Suppressor macrophage treated with lipopolysaccharide for 1 hour (primary cell): ENCODE data around the gene C21orf91.

ENCODE experiments used
- DNase-seq, 3 donors: peaks; one replicate each; pipeline ENCODE4 v3.0.0-alpha.2; 2020 to 2022

Gene C21orf91

DNA sequence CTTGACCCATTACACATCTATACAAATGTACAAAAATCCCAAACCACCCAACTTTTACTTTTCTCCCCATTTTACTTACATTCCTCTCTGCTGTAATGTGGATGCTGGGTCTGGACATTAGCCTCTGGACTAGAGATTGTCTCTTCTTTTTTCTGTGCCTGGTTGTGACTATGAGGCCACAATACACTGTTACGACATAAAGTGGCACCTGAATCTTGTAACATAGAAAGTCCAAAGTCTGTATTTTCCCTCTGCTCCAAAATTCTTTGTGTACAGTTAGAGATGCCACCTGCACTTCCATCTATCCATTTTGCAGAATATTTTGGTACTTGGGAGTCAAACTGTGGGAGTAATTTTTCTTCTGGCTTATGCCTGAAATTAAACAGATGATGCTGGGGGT lies 22.7 kb downstream of the C21orf91 start:
- DNase-seq: no peak

DNA sequence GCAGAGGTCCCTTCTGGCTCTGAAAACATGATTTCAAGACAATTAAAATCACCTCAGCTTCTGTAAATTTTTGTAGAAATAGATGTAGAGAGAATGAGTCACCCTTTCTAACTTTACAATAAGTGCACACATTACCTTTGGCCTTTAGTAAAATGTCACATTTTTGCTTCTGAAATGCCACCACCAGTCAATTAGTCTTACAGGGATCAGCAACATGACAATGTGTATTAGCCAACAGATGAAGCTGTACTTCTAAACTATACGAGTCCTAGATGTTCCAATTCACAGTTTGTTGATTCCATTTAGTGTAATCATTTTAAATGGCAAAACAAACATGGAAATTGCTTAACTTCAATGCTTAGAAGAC lies 23.1 kb downstream of the C21orf91 start:
- no peak for DNase-seq

DNA sequence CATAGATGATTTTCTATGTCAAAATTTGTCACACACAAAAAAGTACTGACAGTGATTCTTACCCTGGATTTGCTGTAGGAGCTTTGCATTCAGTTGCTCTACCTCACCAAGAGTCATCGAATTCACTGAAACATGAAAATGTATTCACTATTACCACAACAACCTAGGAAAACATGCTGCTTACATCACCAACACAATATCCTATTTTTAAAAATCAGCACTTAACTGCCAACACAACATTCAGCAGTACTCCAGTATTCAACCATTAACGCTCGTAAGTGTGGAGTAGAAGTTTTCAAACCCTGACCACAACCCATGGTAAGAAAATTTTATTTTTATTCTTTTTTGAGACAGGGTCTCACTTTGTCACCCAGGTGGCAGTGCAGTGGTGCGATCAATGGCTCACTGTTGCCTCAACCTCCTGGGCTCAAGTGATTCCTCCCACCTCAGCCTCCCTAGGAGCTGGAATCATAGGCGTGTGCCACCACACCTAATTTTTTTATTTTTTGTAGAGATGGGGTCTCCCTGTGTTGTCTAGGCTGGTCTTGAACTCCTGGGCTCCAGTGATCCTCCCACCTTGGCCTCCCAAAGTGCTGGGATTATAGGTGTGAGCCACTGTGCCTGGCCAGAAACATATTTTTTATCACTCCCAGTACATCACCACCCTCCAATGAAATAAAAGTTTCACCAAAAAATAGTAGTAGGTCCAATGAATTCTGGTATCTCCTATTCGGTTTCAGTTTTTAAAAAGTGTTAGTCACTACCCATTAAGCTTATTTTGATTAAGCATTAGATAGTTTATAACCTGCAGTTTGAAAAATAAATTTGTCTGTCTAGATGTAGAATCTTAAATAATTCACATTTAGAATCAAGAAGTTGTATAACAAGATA lies 23.8 kb downstream of the C21orf91 start:
- peak in 2 of 3 donors; percentile 60 to 77 for DNase-seq

DNA sequence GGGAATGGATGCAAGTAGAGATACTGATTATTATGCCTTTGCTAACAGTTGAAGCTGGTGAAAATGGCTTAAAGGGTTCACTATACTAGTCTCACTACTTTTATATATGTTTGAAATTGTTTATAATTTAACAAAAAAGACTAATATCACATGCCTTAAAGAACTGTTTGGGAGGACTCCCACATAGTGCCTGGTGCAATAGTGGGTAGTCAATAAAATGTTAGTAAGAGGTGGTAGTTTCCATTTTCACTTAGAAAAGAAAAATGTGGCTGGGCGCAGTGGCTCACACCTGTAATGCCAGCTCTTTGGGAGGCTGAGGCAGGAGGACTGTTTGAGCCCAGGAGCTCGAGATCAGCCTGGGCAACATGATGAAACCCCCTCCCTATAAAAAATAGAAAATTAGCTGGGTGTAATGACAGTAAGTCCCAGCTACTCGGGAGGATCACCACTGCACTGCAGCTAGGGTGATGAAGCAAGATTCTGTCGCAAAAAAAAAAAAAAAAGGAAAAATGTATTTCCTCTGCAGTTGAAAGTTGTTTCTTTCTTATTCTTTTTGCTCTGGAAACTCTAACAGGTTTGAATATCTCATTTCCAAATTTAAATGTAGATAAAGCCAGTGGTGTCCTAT lies 24.5 kb downstream of the C21orf91 start:
- DNase-seq: peak; percentile 46 to 64 (median 57)

DNA sequence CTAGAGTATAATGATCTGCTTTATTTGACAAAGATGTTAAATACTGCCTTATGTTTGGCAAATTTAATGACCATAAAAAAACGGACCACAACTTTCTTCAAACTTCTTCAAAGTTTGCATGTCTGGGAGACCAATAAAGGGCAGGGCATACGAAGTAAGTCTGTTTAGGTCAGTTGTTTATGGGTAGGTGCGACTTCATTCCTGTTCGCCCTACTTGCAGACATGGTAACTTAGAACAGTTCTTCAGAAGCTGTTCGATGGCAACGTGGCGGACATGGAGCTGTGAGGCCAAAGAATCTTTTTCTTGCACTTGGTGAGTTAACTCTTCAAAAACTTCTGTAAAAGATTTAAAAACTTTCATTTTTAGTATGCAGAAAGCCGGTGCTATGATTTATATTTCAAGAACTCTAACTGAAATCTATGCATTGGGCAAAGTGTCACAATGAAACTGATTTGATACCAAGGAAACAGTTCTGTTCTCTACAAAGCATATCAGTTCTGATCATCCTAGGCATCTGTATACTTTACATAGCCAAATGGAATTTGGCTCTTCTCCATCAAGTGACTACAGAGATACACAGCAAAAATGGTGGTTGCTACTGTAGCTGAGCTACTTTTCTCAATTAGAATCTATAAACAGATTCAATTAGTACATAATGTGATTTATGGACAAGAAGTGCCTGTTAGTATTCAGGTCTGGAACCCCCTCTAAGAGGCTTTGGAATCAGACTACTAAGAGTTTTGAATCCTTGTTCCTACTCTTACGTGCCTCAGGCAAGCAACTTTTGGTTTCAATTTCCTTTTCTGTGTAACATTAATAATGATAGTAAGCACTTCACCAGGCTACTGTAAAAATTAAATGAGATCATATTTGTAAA lies 25.7 kb downstream of the C21orf91 start:
- peak; percentile 75 to 95 (median 92) for DNase-seq

DNA sequence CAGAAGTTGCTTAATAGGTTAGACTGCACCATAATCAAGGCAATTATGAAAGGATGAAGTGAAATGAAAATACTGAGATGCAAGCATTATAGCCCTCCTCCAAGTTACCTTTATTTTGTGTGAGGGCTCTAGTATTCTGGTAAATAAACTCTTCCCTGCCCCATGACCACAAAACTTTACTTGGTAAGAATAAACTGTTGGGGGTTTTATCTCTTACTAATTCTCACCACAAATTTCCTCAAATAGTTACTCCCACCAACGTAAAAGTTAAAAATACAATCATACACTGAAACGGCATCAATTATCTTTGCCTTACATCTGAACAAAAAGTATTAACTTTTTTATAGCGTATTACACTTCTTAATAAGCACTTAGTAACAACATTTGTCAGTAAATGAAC lies 29.5 kb downstream of the C21orf91 start:
- DNase-seq: peak in 1 of 3 donors; percentile 53

DNA sequence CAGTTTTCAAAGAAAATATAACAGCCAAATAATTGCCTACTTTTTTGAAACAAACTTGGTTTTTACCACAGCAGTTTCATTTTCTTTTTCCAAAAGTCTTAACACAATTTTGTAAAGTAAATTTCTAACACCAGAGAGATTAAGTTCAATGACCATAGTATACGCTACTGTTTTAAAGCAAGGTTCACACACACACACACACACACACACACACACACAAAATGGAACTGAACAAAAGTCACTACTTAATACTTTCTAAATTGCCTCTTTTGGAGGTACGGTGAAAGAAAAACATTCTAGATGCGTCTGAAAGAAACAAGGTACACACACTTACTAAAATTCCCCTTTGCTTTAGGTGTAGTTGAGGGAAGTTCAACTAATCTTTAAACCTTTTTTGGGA lies 30.1 kb downstream of the C21orf91 start:
- no peak for DNase-seq

DNA sequence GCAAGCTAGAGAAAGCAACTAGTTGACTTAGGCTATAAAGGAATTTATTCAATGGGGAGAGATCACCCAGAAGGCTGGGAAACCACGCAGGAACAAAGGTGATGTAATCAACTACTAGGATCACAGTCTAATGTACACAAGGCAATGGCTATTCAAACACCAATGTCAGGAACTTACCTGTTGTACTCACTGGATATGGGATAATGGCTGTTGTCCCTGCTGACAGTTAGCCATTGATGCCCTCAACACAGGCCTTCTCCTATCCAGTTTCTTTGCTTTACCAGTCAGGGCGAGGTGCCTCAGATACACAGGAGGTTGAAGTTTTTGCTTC lies 32.3 kb downstream of the C21orf91 start:
- DNase-seq: no peak

DNA sequence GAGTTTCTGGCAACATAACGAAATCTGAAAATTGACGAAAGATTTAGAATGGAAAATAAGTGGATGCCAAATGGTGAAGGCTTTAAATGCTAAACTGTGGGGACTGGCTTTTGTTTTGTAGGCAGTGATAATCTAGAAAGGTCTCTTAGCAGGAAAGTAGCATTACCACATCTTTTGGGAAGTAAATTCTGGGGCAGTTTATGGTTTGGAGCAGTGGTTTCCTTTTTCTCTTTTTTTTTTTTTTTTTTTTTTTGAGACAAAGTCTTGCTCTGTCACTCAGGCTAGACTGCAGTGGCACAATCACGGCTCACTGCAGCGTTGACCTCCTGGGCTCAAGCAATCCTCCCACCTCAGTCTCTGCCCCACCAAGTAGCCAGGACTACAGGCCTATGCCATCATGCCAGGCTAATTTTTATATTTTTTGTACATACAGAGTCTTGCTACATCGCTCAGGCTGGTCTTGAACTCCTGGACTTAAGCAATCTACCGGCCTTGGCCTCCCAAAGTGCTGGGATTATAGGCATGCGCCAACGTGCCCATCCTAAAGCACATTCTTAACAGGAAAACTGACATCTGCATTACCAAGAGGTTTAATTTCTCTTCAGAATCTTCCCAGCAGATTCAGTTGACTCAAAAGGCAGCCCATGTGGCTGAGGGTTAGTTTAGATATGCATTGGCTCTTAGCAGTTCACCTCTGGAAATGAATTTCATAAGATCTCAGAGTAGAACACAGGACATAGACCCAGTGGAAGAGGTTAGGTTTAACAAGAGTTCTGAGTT lies 32.9 kb downstream of the C21orf91 start:
- DNase-seq: peak in 1 of 3 donors; percentile 81

DNA sequence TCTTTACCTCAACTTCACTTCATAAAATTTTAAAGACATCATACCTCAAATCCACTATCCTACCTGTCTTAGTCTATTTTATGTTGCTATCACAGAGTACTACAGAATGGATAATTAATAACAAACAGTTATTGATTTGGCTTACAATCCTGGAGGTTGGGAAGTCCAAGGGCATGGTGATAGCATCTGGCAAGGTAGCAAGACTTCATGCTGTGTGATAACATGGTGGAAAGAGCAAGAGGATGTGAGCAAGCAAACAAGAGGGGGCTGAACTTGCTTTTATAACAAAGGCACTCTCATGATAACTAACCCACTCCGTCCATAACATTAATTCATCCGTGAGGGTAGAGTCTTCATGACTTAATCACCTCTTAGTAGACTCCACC lies 33.8 kb downstream of the C21orf91 start:
- DNase-seq: no peak

DNA sequence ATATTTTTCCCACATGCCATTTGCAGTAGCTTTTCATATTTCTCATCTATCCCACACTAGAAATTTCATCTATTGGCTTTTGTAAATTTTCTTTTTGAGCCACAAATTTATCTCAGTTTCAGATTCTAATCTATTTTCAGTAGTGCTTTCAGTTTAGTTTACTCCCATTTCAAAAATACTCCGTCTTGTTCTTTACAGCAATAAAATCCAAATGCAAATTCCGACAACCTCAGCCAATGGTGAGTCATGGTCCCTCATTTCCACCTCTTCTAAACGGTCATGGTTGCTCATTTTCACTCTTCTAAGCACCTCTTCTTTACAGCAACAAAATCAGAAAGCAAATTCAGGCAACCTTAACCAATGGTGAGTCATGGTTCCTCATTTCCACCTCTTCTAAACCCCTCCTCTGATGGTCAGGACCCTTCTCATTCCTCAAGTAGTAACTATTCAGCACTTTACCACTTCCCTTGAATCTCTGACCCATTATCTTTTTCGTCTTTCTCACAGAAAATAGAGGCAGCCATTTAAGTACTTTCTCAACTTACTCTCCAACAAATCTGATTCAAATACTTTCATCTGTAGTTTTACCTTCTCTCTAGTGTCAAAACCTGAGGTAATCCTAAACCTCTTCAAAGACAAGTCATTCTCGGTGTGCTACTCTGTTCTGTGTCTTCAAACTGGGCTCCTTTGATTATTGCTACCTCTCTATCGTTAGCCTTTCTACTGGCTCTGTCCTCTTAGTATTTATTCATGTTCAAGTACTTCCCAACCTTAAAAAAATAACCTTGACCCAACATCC lies 34.4 kb downstream of the C21orf91 start:
- peak; percentile 60 to 88 (median 76) for DNase-seq

DNA sequence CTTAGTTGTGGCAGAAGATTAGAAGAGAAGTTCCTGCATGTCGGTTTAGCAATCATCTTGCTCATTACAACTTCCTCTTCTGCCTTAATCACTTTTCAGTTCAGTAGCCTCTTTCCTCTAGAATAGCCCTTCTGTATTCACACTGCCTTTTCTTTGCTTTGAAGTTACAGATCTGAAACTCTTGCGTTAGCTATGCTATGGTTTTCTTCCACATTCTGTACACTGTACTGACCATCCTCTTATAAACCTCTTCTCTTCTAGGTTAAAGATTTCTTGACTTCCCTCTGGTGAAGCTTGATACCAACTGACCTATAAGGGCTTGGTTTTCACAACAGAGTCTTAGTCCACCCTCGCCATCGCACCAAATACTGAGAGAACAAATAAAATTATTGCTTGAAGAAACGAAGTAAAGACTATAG lies 35.0 kb downstream of the C21orf91 start:
- peak; percentile 40 to 75 (median 74) for DNase-seq

DNA sequence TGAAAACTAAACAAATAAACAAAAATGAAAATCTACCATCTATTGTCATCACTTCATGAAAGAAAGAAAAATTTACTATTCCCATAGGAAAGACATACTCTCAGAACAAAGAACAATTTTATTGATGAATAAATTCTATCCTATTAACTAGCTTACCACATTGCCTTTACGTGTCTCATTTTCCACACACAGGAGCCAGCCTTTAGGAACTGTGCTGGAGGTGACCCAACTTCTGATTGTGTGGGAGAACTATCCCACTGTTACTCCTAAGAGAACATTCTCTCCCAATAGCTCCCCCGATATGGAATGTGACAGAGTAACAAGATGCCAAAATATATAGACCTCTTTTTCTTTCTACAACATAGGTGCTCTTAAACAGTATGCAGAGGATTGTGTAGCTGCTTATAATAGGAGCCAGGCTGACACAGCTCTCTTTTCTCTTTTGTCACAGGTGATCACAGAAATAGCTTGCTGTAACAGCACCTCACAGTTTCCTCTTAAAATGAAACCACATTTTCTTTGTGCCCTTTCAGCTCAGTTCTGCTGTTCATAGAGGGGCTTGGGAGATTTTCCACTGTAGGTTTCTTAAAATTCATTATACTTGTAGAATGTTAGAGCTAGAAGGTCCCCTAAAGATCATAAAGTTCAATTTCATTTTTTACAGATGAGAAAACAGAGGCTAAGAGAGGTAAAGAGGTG lies 35.5 kb downstream of the C21orf91 start:
- peak in 1 of 3 donors; percentile 25 for DNase-seq

DNA sequence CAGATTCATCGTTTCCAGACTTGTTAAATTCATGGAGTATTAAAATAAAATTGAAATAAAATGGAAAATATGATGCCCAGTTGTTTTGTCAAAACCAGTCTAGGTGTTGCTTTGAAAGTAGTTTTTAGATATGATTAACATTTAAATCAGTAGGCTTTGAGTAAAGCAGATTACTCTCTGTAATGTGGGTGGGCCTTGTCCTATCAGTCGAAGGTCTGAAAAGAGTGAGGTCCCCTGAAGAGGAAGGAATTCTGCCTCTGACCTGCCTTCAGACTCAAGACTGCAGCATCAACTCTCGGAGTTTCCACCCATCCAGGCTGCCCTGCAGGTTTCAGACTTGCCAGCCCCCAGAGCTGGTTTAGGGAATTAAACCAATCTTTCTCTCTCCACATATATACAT lies 36.2 kb downstream of the C21orf91 start:
- no peak for DNase-seq

DNA sequence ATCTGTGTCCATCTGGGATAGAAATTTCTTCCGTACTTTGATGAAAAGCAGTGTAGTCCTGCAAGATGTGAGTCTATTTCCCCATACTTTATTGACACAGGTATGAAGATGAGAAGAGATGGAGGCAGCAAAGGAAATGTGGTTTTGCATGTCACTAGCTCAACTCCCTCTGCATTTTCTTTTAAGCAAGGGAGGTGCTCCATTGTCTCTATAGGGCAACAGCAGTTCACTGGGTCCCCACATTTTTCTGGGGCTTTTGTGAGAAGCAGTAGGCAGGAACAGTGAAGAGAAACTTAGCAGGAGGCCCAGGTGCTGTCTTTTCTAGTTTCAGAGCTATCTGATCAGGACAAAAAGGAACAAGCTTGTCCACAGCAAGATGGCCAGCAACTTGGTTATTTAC lies 37.1 kb downstream of the C21orf91 start:
- DNase-seq: no peak

DNA sequence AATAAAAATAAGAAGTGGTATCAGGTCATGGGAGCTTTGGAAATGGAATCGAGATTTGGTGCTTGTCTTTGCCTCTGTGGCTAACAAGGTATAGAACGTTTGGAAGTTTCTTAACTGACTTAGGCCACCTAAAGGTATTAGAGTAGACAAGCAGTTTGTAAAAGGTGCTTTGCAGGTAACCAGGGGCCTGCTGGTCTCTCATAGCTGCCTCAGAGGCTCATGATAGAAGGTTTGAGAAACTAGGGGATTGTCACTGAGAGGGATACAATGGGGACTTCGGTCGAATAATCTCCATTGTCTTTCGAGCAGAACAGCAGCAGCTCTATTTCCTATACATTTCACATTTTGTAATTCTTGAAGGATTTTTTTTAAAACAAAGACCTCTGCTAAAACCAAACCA lies 37.6 kb downstream of the C21orf91 start:
- no peak for DNase-seq

DNA sequence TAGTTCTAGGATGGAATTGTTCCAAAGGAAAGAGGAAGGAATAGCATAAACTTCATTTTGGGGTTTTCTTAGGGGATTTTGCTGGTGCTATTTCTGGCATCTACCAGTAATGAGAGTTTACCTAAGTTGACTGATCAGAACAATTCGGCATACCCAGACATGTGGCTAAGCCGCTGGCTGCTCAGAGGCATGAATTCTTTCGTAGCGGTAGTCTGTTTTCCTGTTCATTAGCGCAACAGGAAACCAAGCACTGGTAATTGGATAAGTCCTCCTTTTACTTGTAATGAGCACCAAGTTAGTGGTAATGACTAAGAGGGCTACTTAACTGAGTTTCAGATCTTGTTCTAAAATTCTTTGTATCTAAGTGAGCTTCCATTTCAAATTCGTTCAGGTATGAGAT lies 38.6 kb downstream of the C21orf91 start:
- peak; percentile 76 to 90 (median 80) for DNase-seq

DNA sequence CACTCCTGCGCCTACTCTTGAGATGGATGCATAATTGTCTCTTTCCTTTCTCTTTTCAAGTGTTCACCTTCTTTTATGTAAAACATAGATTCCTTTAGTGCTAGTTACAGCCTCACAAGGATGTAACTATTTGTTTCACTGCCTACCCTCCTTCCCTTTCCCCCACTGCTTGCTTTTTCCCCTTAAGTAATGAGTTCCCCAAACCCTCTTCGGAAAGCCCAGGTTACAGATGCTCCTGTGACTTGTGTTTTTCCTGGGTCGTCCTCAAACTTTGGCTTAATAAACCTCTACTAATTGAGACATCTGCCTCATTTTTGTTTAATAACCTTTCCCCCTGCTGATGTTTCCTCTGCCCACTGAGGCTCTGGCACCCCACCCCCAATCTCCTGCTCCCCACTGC lies 39.2 kb downstream of the C21orf91 start:
- DNase-seq: peak; percentile 55 to 77 (median 61)

DNA sequence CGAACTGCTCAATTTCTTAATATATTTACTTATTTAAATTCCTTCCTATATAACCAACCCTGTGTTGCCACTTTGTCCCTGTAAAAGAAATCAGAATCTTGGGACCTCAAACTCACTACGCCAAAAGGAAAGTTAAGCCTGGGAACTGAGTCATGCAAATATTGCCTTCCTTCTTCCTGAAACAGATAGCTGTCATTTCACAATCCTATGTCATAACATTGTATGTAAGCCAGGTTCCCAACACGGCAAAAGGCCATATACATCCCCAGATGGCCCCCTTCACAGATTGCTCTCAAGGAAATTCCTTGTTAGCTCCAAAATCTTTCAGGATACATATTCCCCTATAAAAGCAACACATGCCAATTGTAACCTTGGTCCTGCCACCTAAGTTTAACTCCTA lies 39.7 kb downstream of the C21orf91 start:
- DNase-seq: peak; percentile 75 to 91 (median 89)

DNA sequence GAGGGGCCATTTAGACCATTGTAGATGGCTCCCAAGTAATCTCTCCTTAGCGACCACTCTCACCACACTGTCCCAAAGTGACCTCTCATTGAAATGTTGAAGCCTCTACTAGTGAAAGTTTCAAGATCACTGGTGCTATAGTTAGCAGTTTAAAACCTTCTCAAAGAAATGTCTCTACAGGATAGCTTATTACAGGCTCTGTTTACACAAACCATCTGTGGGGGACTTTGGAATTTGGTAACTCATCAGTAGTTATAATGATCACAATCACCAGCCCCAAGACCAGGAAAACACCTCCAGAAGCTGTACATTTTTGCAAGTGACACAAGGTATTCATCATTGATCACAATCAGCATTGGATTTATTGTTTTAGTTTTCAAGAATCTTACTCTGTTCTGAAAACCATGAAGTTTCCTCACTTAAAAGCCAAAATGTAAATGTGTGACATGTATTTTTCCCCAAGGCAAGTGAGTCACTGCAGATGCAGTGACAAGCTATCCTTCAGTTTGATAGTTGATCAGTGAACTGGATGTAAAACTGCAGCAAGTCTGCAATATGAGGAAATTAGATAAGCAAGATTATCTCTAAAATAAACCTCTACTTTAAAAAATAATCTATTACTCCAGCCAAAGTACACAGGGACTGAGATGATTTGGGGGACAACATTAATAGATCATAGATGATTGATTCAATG lies 41.9 kb downstream of the C21orf91 start:
- peak in 2 of 3 donors; percentile 48 to 55 for DNase-seq
